ENCODE results near the gene ATXN1.
A peak's percentile ranks its signal among the peaks of the same experiment; 100 is the strongest.

The ATXN1 gene

DNA sequence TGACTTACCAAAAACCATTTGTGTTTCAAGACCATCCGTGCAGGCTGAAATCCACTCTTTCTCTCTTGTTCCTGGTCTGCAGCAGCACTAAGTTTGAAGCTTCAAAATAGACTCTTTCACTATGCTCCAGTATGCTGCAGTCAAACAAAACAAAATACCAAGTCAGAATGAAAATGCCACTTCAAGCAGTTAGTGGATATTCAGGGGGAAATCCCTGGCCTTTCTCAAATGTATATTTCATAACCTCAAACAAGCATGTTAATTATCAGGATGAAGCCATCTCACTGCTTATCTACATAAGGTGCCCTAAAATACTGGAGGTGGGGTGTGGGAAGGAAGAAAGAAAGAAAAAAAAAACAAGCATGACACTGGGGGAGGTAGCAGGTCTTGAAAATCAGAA lies 103.5 kb downstream of the ATXN1 start:
- peaks cover 20% of the 10 kb centered on the region for H3K36me3 Mint-ChIP-seq
- no peaks in the 10 kb centered on the region for H3K9me3 Mint-ChIP-seq
- H3K4me1 Mint-ChIP-seq = peaks cover 53% of the 10 kb centered on the region
- H3K4me3 Mint-ChIP-seq = peak overlapping the region; percentile 67
- H3K27ac Mint-ChIP-seq = peak overlapping the region; percentile 85
- H3K27me3 Mint-ChIP-seq = no peaks in the 10 kb centered on the region

DNA sequence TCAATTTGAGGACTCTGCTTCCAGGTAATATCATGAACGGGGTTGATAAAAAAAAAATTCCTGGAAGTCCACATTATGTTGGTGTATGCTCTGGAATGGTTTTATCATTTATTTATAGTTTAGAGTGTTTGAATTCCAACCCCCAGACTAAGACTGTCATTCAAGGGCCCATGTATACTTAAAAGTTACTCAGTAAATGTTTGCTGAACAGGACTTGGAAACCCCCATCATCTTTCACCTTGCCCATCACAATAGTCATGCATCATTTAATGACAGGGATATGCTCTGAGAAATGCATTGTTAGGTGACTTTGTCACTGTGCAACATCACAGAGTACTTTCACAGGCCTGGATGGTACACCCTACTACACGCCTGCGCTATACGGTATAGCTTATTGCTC lies 104.8 kb downstream of the ATXN1 start:
- H3K9me3 Mint-ChIP-seq = no peaks in the 10 kb centered on the region
- peaks cover 18% of the 10 kb centered on the region for H3K36me3 Mint-ChIP-seq
- peaks cover 66% of the 10 kb centered on the region for H3K4me1 Mint-ChIP-seq
- H3K27ac Mint-ChIP-seq = no peak overlapping the region
- H3K27me3 Mint-ChIP-seq = no peaks in the 10 kb centered on the region
- H3K4me3 Mint-ChIP-seq = no peak overlapping the region

DNA sequence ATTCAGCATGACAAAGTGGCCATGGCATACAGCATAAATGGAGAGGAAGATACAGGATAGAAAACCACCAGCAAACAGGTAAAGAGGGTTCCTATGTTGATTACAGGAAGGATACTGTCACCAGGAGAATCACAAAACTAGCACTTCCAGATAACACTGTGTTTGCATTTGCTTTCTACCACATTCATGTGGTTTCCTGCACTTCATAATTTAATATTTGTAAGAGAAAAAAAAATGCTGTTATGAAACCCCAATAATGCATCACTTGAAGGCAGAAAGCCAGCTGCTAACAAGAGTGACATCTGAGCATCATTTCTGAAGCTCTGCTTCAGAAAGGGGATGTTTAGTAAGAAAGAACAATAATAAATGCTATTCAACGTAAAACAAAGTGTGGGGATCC lies 106.6 kb downstream of the ATXN1 start:
- peaks cover 22% of the 10 kb centered on the region for H3K36me3 Mint-ChIP-seq
- no peak overlapping the region for H3K4me3 Mint-ChIP-seq
- H3K9me3 Mint-ChIP-seq = no peaks in the 10 kb centered on the region
- peaks cover 64% of the 10 kb centered on the region for H3K4me1 Mint-ChIP-seq
- H3K27ac Mint-ChIP-seq = no peak overlapping the region
- H3K27me3 Mint-ChIP-seq = no peaks in the 10 kb centered on the region

DNA sequence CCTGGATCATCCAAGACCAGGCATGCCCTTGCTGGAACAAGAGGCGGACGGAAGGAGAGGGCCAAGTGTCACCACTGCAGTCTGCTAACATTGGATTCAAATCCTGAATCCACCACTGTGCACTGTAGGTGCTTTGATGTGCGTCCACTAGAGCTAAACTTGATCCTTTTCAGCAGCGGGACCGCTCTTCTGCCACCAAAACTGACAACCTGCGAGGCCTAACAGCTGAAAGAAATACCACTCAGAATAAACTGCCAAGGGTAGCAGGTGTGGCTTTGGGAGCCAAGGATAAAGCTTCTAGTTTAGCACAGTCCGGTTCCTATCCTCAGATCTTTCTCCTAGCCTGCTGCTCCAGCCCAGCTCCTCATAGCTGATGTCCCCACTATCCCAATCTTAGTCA lies 108.0 kb downstream of the ATXN1 start:
- Mint-ChIP-seq H3K36me3 (peaks cover 24% of the 10 kb centered on the region), H3K9me3 (no peaks in the 10 kb centered on the region), H3K27me3 (no peaks in the 10 kb centered on the region), H3K4me1 (peaks cover 49% of the 10 kb centered on the region), H3K4me3 (no peak overlapping the region), H3K27ac (no peak overlapping the region)

DNA sequence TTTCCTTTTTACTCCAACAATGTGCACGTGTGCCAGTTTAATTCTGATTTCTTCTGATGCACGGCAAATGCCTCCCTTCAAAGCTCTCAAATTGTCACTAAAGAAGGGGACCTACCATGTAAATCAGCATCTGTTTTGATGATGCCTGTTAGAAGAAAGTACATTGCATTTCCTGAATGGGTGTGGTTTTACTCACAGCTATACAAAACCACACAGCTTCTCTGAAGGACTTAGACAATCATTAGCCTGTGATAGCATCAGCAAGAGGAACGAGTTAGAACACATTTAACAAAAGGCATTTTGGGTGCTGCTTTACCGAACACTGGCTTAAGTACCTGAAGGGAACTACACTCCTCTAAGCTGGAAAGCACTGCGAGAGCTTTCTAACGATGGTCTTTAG lies 109.4 kb downstream of the ATXN1 start:
- H3K36me3 Mint-ChIP-seq = peaks cover 18% of the 10 kb centered on the region
- H3K9me3 Mint-ChIP-seq = no peaks in the 10 kb centered on the region
- H3K27me3 Mint-ChIP-seq = no peaks in the 10 kb centered on the region
- peaks cover 38% of the 10 kb centered on the region for H3K4me1 Mint-ChIP-seq
- no peak overlapping the region for H3K4me3 Mint-ChIP-seq
- H3K27ac Mint-ChIP-seq = peak overlapping the region; percentile 41

DNA sequence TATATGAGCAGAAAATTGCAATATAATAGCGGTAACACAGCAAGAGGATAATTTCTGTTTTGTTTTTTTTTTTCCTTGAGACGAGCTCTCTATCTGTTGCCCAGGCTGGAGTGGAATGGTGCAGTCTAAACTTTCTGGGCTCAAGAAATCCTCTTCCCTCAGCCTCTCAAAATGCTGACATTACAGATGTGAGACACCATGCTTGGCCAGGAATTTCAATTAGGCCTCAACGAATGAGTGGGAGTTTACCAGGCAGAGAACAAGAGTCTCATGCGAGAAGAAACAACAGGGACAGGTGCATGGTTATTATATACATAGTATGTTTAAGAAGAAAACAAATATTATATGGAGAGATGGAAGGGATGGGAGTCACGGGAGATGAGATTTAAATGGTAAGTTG lies 111.4 kb downstream of the ATXN1 start:
- Mint-ChIP-seq H3K4me3 (no peak overlapping the region), H3K27me3 (no peaks in the 10 kb centered on the region), H3K36me3 (peaks cover 18% of the 10 kb centered on the region), H3K4me1 (peaks cover 36% of the 10 kb centered on the region), H3K9me3 (no peaks in the 10 kb centered on the region), H3K27ac (no peak overlapping the region)

DNA sequence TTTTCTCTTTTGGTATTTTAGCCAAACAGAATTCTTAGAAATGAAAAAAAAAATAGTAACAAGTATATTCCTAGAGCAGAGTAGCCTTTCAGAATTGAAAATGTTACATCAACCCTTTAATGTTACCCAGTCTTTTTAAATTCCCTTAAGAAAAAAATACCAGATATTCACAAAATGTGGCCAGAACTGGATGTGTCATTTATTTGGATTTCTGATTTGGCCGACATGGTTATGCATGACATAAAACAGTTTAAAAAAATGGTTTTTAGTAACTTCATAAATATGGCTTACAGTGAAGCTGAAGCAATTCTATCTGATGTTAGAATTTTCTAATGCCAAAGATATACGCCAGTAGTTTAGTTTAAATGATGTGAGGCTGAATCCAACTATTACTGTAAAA lies 112.0 kb downstream of the ATXN1 start:
- Mint-ChIP-seq H3K27ac (no peak overlapping the region), H3K36me3 (peaks cover 14% of the 10 kb centered on the region), H3K27me3 (no peaks in the 10 kb centered on the region), H3K4me3 (no peak overlapping the region), H3K4me1 (peaks cover 29% of the 10 kb centered on the region), H3K9me3 (no peaks in the 10 kb centered on the region)

DNA sequence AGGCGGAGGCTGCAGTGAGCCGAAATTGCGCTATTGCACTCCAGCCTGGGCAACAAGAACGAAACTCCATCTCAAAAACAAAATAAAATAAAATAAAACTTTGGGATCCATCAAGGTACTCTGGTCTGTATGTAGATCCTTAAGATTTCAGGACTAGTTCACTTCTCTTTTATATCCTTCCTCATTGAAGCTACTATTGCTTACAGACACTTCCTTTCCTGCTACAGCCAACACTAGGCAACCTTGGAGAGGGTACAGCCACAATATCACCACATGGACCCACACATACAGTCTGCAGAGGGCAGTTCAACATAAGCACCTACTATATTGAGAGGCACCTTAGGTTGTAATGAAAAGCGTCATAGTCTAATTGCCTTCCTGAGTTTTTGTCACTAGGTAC lies 113.3 kb downstream of the ATXN1 start:
- Mint-ChIP-seq H3K4me1 (peaks cover 22% of the 10 kb centered on the region), H3K27ac (no peak overlapping the region), H3K36me3 (peaks cover 16% of the 10 kb centered on the region), H3K4me3 (no peak overlapping the region), H3K27me3 (no peaks in the 10 kb centered on the region), H3K9me3 (no peaks in the 10 kb centered on the region)

DNA sequence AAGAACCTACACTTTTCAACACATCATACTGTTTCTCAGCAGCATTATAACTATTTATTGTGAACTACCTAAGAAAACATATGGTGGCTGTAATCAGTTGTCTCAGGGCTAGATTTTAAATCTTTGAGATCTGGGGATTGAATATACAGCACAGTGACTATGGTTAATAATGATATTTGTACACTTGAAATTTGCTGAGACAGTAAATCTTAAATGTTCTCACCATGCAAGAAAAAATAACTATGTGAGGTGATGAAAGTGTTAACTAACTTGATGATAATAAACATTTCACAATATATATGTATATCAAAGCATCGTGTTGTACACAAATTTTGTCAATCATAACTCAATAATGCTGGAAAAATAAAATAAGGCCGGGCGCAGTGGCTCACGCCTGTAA lies 113.8 kb downstream of the ATXN1 start:
- Mint-ChIP-seq H3K4me3 (no peak overlapping the region), H3K27me3 (no peaks in the 10 kb centered on the region), H3K9me3 (no peaks in the 10 kb centered on the region), H3K36me3 (peaks cover 16% of the 10 kb centered on the region), H3K4me1 (peaks cover 17% of the 10 kb centered on the region), H3K27ac (no peak overlapping the region)

DNA sequence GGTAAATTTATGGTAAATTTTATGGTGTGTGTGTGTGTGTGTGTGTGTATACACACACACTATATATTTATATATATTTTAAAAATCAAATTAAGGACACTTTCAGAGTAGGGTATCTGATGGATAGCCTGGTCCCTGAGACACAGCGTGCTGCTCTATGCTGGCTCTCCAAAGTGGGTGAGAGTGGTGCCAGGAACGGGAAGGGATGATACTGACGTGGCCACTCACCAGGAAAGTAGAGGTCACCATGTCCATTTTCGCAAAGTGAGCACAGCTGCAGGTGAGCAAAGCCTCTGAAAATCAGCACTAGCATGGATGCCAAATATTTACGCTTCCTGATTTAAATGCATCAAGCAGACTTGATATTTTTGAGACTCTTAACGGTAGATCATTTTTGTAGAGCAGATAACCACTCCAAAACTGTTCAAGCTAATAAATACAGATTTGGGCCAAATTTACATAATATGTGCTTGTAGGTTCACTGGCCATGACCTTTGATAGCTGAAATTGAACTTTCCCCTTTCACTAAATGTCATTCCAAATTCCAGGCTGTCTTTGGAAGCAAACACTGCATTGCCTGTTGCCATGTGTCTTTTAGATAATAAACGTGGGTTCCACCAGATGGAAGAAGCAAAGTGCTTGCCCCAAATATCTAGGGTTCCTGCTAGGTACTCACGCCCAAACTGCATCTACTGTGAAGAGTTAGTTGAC lies 116.6 kb downstream of the ATXN1 start:
- no peaks in the 10 kb centered on the region for H3K27me3 Mint-ChIP-seq
- no peaks in the 10 kb centered on the region for H3K9me3 Mint-ChIP-seq
- H3K4me3 Mint-ChIP-seq = no peak overlapping the region
- peaks cover 15% of the 10 kb centered on the region for H3K36me3 Mint-ChIP-seq
- peaks cover 4% of the 10 kb centered on the region for H3K4me1 Mint-ChIP-seq
- no peak overlapping the region for H3K27ac Mint-ChIP-seq

DNA sequence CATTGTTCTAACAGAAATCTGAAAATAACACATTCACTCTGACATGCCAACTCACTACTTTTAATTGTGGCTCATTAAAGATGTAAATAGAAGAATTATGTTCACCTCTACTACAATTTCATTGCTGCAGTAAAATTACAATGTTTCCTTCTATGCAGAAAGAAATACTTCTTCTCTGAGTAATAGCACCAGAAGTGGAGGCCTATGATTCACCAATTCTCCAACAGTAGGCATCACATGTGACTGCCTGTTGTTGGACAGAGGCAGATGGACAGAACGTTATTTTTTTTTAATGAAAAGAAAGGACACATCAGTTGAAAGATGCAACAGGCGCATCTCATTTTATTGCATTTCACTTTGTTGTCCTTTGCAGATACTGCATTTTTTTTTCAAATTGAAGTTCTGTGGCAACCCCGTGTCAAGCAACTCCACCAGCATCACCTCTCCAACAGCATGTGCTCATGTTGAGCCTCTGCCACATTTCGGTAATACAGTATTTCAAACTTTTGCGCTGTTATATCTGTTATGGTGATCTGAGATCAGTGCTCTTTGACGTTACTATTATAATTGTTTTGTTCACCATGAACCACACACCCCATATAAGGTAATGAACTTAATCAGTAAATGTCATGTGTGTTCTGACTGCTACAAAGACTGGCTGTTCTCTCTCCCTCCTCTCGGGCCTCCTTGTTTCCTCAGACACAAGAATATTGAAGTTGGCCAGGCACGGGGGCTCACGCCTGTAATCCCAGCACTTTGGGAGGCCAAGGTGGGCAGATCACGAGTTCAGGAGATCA lies 121.4 kb downstream of the ATXN1 start:
- no peak overlapping the region for H3K27ac Mint-ChIP-seq
- H3K36me3 Mint-ChIP-seq = peaks cover 14% of the 10 kb centered on the region
- H3K9me3 Mint-ChIP-seq = no peaks in the 10 kb centered on the region
- peaks cover 16% of the 10 kb centered on the region for H3K4me1 Mint-ChIP-seq
- H3K4me3 Mint-ChIP-seq = no peak overlapping the region
- no peaks in the 10 kb centered on the region for H3K27me3 Mint-ChIP-seq

DNA sequence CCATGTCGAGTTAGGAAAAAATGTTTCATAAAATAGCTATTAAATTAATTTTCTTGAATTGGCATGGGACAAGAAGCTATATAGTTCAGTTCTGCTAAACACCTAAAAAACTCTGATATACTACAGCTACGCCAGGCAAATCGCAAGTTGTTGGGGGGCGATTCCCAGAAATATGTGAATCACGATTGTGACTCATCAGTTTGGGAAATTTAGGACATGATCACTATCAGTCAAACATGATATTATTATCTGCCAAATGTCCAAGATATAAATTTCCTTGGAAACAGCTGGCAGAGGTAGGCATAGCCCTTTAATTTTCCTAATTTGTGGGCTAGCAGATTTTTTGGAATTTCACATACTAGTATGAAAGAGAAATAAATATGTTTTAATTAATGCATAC lies 123.6 kb downstream of the ATXN1 start:
- Mint-ChIP-seq H3K9me3 (no peaks in the 10 kb centered on the region), H3K4me1 (peaks cover 25% of the 10 kb centered on the region), H3K27ac (no peak overlapping the region), H3K36me3 (peaks cover 8% of the 10 kb centered on the region), H3K27me3 (no peaks in the 10 kb centered on the region), H3K4me3 (no peak overlapping the region)

DNA sequence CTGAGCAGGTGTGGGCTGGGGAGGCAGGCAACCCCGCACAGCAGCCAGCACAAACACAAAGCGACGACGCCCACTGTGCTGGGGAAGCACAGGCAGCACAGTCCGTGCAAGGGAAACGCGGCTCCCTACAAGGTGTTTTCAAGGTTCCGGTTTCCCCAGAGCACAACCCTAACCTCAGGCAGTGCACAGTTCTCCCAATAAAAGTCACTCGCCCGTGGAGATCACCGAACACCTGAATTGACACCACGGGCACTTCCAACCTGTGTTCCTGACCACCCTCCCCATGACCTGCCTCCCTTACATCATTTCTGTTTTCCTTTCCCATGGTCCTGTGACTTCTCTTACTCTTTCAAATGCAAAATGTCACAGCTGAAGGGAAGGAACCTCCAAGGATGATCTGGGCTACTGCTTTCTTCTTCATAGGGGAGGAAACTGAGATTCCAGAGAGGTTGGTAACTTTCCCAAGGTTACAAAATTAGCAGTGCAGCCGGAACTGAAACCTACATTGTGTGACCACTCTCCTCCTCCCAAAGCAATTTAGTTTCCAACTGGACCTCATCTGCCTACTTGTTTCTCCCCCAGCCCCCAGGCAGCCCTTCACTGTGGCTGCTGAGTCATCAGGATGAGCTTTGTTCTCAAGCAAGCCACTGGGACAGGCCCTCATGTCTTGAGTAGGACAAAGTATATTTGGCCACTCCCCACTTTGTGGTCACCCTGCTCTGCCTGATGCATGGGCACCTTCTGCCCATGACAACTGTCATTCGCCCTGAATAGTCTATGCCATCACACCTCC lies 125.3 kb downstream of the ATXN1 start:
- Mint-ChIP-seq H3K36me3 (peaks cover 11% of the 10 kb centered on the region), H3K27ac (peak overlapping the region; percentile 35), H3K4me1 (peaks cover 25% of the 10 kb centered on the region), H3K27me3 (no peaks in the 10 kb centered on the region), H3K4me3 (no peak overlapping the region), H3K9me3 (no peaks in the 10 kb centered on the region)

DNA sequence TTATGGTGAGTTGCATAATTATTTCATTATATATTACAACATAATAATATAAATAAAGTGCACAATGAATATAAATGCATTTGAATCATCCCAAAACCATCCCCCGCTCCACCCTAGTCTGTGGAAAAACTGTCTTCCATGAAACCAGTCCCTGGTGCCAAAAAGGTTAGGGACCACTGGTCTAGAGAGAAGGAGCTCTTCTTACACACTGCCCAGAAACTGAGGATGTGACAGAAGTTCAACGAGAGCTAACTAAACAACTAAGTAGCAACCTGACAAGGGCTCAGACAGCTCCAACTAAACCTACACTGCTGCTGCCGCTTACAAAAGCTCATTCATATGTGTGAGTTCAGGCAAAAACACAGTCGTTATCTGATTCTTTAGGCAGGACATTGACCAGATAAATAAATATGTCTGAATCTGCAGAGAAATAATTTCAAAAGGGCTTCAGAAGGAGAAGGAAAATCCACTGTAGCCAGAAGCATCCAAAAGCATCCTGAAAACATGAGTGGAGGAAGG lies 125.9 kb downstream of the ATXN1 start:
- Mint-ChIP-seq H3K27ac (peak overlapping the region; percentile 35), H3K4me3 (no peak overlapping the region), H3K27me3 (no peaks in the 10 kb centered on the region), H3K4me1 (peaks cover 21% of the 10 kb centered on the region), H3K36me3 (peaks cover 11% of the 10 kb centered on the region), H3K9me3 (no peaks in the 10 kb centered on the region)

DNA sequence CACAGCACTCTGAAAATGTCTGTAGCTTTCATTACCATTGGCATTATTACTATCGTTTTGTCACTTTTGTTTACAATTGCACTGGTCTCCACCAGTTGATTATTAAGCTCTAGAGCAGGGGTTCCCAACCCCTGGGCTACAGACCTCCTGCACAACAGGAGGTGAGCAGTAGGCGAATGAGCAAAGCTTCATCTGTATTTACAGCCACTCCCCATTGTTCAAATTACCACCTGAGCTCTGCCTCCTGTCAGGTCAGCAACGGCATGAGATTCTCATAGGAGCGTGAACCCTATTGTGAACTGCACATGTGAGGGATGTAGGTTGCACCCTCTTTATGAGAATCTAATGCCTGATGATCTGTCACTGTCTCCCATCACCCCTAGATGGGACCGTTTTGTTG lies 126.4 kb downstream of the ATXN1 start:
- no peak overlapping the region for H3K27ac Mint-ChIP-seq
- H3K27me3 Mint-ChIP-seq = no peaks in the 10 kb centered on the region
- H3K4me3 Mint-ChIP-seq = no peak overlapping the region
- H3K36me3 Mint-ChIP-seq = peaks cover 11% of the 10 kb centered on the region
- no peaks in the 10 kb centered on the region for H3K9me3 Mint-ChIP-seq
- H3K4me1 Mint-ChIP-seq = peaks cover 21% of the 10 kb centered on the region

DNA sequence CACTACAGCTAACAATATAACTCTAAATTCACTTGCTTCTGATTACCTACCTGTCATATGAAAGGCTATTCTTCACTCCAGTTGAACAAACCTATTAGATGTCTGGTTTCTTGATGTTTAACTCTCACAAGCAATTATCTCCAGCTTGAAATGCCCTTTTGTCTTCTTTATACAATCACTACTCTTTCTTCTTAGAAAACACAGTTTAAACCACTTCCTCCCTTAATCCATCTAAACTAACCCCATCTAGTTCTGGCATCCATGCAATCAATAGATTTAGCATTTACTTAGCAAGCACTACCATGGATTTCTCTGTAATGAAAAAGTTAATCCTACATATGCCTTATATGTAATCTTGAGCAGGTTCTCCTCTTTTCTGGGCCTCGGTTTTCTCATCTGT lies 127.3 kb downstream of the ATXN1 start:
- Mint-ChIP-seq H3K9me3 (no peaks in the 10 kb centered on the region), H3K4me3 (no peak overlapping the region), H3K27me3 (no peaks in the 10 kb centered on the region), H3K36me3 (peaks cover 9% of the 10 kb centered on the region), H3K4me1 (peaks cover 21% of the 10 kb centered on the region), H3K27ac (no peak overlapping the region)

Data from activated naive CD4-positive, alpha-beta T cell treated with anti-CD3 and anti-CD28 coated beads, Interleukin-2, amount 50 U/mL, for 24 hours (primary cell).